Transverse colon (tissue), 4 donors: Measurements from ENCODE around the gene PRDM11.

Experiments used
- EP300 ChIP-seq: sonication (generic); formaldehyde crosslinking; IDR thresholded peaks from one replicate; pipeline ENCODE4 v1.6.1; 2017; ENCODE audit warnings: antibody characterized with exemption, low read depth
- POLR2A ChIP-seq: fragments of 450-650 bp; IDR thresholded peaks from one replicate; pipeline ENCODE4 v1.6.1; 2016; ENCODE audit warnings: antibody characterized with exemption, mild to moderate bottlenecking, moderate library complexity
- POLR2AphosphoS5 ChIP-seq, 3 donors: sonication (generic); formaldehyde crosslinking; IDR thresholded peaks; one replicate each; pipeline ENCODE4 v1.6.1; 2016; ENCODE audit warnings: antibody characterized with exemption in 3 of 3
- TF ChIP-seq, protein P1 (sequence below), 5 experiments: fragments of 200-600 bp in 3 of 5; fragments of 450-650 bp in 2 of 5; sonication (generic) in 3 of 5; IDR thresholded peaks; 1 replicate in 2 of 5; 2 replicates in 3 of 5; pipeline ENCODE4 v1.5.1; 2016 to 2017; ENCODE audit warnings: antibody characterized with exemption in 5 of 5, inconsistent platforms in 3 of 5, mild to moderate bottlenecking in 2 of 5, moderate library complexity in 1 of 5

GRCh38 chr11:45109400-45109799 is 37.0 kb upstream of the PRDM11 start:
- TF ChIP-seq, protein P1, sequence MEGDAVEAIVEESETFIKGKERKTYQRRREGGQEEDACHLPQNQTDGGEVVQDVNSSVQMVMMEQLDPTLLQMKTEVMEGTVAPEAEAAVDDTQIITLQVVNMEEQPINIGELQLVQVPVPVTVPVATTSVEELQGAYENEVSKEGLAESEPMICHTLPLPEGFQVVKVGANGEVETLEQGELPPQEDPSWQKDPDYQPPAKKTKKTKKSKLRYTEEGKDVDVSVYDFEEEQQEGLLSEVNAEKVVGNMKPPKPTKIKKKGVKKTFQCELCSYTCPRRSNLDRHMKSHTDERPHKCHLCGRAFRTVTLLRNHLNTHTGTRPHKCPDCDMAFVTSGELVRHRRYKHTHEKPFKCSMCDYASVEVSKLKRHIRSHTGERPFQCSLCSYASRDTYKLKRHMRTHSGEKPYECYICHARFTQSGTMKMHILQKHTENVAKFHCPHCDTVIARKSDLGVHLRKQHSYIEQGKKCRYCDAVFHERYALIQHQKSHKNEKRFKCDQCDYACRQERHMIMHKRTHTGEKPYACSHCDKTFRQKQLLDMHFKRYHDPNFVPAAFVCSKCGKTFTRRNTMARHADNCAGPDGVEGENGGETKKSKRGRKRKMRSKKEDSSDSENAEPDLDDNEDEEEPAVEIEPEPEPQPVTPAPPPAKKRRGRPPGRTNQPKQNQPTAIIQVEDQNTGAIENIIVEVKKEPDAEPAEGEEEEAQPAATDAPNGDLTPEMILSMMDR (IDR thresholded peaks at IDR 0.05): no peak
- no peak for TF ChIP-seq EP300
- no peak for TF ChIP-seq POLR2AphosphoS5 (IDR thresholded peaks at IDR 0.05)
- no peak for TF ChIP-seq POLR2A
